Coronary artery (tissue), 2 donors: Measurements from ENCODE around the gene RNASE8.
"Not testable (repeated sequence)": the region's sequence is repeated elsewhere in the genome, so short reads cannot be mapped to it uniquely, and the experiment has no call there.

Experiments used
- DNase-seq: peaks from one replicate; pipeline ENCODE4 v3.0.0-alpha.2; 2017; ENCODE audit warnings: low spot score
- H3K27ac ChIP-seq, 2 donors: fragments of 200-600 bp; sonication (generic); one replicate each; pipeline ENCODE4 v1.5.1; 2016 to 2019
- H3K4me3 ChIP-seq: fragments of 200-600 bp; sonication (generic); 2 replicates; pipeline ENCODE4 v1.5.1; 2016; ENCODE audit warnings: mild to moderate bottlenecking, moderate library complexity
- TF ChIP-seq, protein P1 (sequence below): fragments of 200-600 bp; sonication (generic); IDR thresholded peaks from one replicate; pipeline ENCODE4 v1.5.1; 2019; ENCODE audit warnings: antibody characterized with exemption

The RNASE8 gene

DNA sequence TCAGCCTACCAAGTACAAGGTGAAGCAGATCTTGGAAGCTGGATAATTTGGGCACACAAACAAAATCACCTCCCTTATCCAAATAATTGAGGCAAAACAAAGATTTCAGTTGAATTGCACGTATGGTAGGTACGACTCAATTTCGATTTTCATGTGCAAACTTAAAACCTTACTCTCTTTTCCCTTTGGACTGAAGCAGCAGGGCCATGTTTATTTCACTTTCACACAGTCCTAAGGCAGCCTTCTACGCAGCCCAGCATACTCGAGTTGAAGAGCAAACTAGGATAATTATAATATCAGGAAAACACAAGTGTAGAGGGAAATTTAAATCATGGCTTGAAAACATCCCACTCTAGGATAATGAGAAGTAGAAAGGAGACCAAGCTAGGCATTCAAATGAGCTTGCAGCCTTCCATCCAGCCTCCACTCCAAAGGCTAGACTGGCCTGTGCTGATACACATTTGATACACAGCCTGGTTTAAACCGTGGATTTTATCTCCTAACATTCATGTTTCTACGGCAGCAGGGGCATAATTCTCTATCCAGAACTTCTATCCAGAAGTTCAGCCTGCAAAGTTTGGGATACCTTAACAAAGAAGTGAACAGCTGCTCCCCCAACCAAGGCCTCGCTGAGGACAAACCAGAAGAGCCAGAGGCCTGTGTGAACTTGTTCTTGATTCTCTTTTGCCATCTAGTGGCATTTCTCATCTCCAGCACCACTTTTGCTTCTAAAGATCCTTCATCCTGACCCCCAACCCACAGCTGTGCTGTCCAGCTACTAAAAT is 17.8 kb upstream of the RNASE8 start:
- TF ChIP-seq, protein P1, sequence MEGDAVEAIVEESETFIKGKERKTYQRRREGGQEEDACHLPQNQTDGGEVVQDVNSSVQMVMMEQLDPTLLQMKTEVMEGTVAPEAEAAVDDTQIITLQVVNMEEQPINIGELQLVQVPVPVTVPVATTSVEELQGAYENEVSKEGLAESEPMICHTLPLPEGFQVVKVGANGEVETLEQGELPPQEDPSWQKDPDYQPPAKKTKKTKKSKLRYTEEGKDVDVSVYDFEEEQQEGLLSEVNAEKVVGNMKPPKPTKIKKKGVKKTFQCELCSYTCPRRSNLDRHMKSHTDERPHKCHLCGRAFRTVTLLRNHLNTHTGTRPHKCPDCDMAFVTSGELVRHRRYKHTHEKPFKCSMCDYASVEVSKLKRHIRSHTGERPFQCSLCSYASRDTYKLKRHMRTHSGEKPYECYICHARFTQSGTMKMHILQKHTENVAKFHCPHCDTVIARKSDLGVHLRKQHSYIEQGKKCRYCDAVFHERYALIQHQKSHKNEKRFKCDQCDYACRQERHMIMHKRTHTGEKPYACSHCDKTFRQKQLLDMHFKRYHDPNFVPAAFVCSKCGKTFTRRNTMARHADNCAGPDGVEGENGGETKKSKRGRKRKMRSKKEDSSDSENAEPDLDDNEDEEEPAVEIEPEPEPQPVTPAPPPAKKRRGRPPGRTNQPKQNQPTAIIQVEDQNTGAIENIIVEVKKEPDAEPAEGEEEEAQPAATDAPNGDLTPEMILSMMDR, result peak; percentile 56
- Histone ChIP-seq H3K27ac (peak overlapping the region; percentile 73 to 89), H3K4me3 (peak overlapping the region; percentile 57)
- no peak for DNase-seq

DNA sequence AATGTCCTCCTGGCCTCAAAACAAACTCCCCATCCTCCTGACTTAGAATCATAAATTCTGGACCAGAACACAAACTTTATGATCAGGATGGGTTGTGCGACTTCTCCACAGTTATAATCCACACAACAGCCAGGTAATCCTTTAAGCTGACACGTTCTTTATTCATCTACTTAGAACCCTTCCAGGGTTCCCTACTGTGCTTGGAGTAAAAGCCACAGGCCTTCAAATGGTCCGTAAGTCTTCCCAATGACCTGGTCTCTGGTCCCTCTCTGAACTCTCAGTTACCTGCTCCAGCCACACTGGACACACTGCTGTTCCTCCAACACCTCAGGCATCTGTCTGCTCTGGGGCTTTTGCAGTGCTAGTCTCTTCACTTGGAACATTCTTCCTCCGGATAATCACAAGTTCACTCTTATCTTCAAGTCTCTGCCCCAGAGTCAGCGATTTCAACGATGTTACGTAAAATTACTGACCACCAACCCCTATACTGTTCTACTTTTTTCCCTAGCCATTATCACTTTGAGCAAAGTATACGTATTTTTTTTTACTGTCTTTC is 17.2 kb upstream of the RNASE8 start:
- Histone ChIP-seq H3K4me3 (no peak overlapping the region), H3K27ac (no peak overlapping the region)
- no peak for DNase-seq
- TF ChIP-seq, protein P1, result no peak

DNA sequence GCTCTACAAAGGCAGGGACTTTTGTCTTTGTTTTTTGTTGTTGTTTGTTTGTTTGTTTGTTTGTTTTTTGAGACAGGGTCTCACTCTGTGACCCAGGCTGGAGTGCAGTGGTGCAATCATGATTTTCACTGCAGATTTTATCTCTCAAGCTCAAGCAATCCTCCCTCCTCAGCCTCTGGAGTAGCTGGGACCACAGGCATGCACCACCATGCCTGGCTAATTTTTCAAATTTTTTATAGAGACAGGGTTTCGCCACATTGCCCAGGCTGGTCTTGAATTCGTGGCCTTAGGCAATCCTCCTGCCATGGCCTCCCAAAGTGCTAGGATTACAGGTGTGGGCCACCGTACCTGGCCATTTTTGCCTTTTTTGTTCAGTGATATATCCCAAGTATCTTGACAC is 16.7 kb upstream of the RNASE8 start:
- H3K4me3 ChIP-seq, H3K27ac ChIP-seq, DNase-seq: not testable (repeated sequence)

DNA sequence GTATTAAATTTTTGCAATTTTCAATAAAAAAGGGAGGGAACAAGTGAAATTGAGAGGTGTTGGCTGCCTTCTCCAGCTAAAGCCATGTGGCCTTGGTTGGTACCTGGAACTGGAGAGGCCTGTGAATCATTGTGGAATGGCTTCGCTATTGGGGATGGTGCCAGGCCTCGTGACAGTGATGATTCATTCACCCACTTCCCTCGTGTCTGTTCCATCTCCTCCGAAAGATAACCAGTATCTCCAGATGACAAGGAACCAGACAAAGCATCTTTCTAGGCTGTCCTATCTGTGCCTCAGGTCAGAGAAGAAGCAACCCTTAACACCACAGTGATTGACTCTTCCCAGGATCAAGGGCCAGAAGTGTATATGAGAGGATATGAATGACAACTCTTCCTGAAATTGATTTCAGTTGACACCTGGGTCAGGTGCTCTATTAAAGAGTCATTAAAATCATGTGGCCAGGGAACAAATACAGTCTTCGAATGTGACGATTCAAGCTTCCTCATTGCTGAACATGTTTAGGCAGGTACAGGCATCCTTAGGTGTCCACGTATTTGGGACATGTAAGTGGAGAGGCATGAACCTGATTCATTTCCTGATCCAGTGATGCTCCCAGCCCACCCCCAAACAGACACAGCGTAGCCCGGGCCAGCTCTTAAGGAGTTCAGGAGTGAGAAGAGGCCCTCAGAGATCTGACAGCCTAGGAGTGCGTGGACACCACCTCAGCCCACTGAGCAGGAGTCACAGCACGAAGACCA is 15.8 kb upstream of the RNASE8 start, which contains the start of gene RNASE7:
RNASE7 (plus strand) TSS at position 687 of the 758 bp plus-strand sequence. CDS start 631 bp downstream, outside the sequence.
- TF ChIP-seq, protein P1, result no peak
- DNase-seq, result no peak
- no peak within 1 kb of the TSS for H3K4me3 ChIP-seq
- no peak within 1 kb of the TSS for H3K27ac ChIP-seq

DNA sequence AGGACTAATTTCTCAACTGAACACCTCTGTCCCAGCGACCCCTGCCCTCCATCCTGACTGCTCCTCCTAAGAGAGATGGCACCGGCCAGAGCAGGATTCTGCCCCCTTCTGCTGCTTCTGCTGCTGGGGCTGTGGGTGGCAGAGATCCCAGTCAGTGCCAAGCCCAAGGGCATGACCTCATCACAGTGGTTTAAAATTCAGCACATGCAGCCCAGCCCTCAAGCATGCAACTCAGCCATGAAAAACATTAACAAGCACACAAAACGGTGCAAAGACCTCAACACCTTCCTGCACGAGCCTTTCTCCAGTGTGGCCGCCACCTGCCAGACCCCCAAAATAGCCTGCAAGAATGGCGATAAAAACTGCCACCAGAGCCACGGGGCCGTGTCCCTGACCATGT is 14.7 kb upstream of the RNASE8 start:
- Histone ChIP-seq H3K4me3 (no peak overlapping the region), H3K27ac (no peak overlapping the region)
- TF ChIP-seq, protein P1, result no peak
- DNase-seq, result no peak

DNA sequence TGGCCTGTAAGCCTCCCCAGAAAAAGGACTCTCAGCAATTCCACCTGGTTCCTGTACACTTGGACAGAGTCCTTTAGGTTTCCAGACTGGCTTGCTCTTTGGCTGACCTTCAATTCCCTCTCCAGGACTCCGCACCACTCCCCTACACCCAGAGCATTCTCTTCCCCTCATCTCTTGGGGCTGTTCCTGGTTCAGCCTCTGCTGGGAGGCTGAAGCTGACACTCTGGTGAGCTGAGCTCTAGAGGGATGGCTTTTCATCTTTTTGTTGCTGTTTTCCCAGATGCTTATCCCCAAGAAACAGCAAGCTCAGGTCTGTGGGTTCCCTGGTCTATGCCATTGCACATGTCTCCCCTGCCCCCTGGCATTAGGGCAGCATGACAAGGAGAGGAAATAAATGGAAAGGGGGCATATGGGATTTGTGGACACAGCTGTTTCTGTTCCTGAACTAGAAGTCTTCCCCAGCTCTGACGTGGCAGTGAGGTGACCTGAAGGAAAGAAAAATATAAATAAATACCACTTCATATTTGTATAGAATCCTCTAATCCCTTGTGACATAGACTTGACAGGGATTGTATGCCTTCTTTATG is 14.1 kb upstream of the RNASE8 start:
- Histone ChIP-seq H3K4me3 (no peak overlapping the region), H3K27ac (no peak overlapping the region)
- no peak for DNase-seq
- TF ChIP-seq, protein P1, result no peak

DNA sequence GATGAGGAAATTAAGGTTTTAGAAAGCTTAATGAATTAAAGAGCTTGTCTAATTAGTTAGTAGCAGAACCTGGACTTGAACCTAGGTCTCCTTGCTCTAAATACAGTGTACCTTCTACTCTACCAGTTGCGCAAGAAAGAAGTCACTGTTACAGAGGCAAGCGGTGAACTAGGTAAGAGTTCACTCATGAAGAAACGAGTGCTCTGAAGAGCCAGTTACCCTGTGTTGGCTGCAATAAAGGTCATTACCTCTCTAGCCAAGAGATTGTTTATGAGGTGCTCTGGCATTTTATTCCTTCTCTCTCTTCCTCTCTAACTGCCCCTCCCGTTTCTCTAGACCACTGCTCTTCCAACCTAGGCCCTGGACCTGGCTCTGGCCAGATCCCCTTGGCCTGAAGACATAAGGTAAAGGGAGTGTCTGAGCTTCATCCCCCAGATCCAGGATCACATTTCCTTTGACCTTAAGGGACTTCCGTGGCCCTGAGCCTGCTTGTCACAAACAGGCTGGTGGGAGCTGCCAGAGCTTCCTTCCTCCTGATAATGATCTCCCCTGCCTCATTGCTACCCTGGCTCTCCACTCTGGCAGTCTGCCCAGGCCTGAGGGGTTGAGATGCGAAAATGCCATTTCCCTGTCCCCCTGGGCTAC is 13.5 kb upstream of the RNASE8 start:
- TF ChIP-seq, protein P1, result no peak
- no peak overlapping the region for H3K4me3 ChIP-seq
- no peak for DNase-seq
- H3K27ac ChIP-seq, result no peak overlapping the region
